HEK293 (cell line): ENCODE results near the gene GRHL3.
A peak's percentile ranks its signal among the peaks of the same experiment; 100 is the strongest.

Experiments used
- FEZF1 ChIP-seq: fragments of 450-650 bp; formaldehyde crosslinking; IDR thresholded peaks from 2 replicates; pipeline ENCODE4 v1.5.1; 2016; ENCODE audit warnings: missing biosample characterization, missing genetic modification characterization
- GLIS1 ChIP-seq: fragments of 450-650 bp; formaldehyde crosslinking; IDR thresholded peaks from 2 replicates; pipeline ENCODE4 v1.5.1; 2016; ENCODE audit warnings: missing biosample characterization, missing genetic modification characterization
- HOXA7 ChIP-seq: sonication (generic); formaldehyde crosslinking; IDR thresholded peaks from 2 replicates; pipeline ENCODE4 v1.8.1; 2022; ENCODE audit warnings: missing genetic modification reagents, borderline replicate concordance
- PRDM1 ChIP-seq: fragments of 450-650 bp; formaldehyde crosslinking; IDR thresholded peaks from 2 replicates; pipeline ENCODE4; 2016; ENCODE audit warnings: missing biosample characterization, missing genetic modification characterization
- PRDM2 ChIP-seq: fragments of 450-650 bp; formaldehyde crosslinking; IDR thresholded peaks from 2 replicates; pipeline ENCODE4 v1.5.1; 2016; ENCODE audit warnings: missing biosample characterization, missing genetic modification characterization, borderline replicate concordance
- SCRT1 ChIP-seq: fragments of 450-650 bp; formaldehyde crosslinking; IDR thresholded peaks from 2 replicates; pipeline ENCODE4 v1.5.1; 2016; ENCODE audit warnings: missing biosample characterization, missing genetic modification characterization, borderline replicate concordance
- SP7 ChIP-seq: fragments of 450-650 bp; formaldehyde crosslinking; IDR thresholded peaks from 2 replicates; pipeline ENCODE4 v1.5.1; 2016; ENCODE audit warnings: missing biosample characterization, missing genetic modification characterization
- YY1 ChIP-seq: fragments of 450-650 bp; formaldehyde crosslinking; IDR thresholded peaks from 2 replicates; pipeline ENCODE4 v1.5.1; 2018; ENCODE audit warnings: missing biosample characterization, missing genetic modification characterization
- YY2 ChIP-seq: fragments of 450-650 bp; formaldehyde crosslinking; IDR thresholded peaks from 2 replicates; pipeline ENCODE4 v1.5.1; 2016; ENCODE audit warnings: missing biosample characterization, missing genetic modification characterization
- ZBTB21 ChIP-seq: fragments of 450-650 bp; formaldehyde crosslinking; IDR thresholded peaks from 2 replicates; pipeline ENCODE4 v1.5.1; 2017; ENCODE audit warnings: missing biosample characterization, missing genetic modification characterization
- ZBTB48 ChIP-seq: fragments of 450-650 bp; formaldehyde crosslinking; IDR thresholded peaks from 2 replicates; pipeline ENCODE4 v1.5.1; 2016; ENCODE audit warnings: missing biosample characterization, missing genetic modification characterization
- ZFHX2 ChIP-seq: fragments of 450-650 bp; formaldehyde crosslinking; conservative IDR thresholded peaks from 2 replicates; pipeline ENCODE4 v1.5.1; 2016; ENCODE audit warnings: missing biosample characterization, missing genetic modification characterization
- ZFP37 ChIP-seq: fragments of 450-650 bp; formaldehyde crosslinking; IDR thresholded peaks from 2 replicates; pipeline ENCODE4 v1.5.1; 2016; ENCODE audit warnings: missing biosample characterization, missing genetic modification characterization
- ZNF174 ChIP-seq: fragments of 450-650 bp; formaldehyde crosslinking; IDR thresholded peaks from 2 replicates; pipeline ENCODE4 v1.5.0; 2017; ENCODE audit warnings: missing biosample characterization, mild to moderate bottlenecking, missing genetic modification characterization
- ZNF324 ChIP-seq: fragments of 450-650 bp; formaldehyde crosslinking; IDR thresholded peaks from 2 replicates; pipeline ENCODE4 v1.5.1; 2016; ENCODE audit warnings: missing biosample characterization, missing genetic modification characterization
- ZNF366 ChIP-seq: fragments of 450-650 bp; formaldehyde crosslinking; conservative IDR thresholded peaks from 2 replicates; pipeline ENCODE4 v1.5.1; 2016; ENCODE audit warnings: missing biosample characterization, missing genetic modification characterization
- ZNF423 ChIP-seq: fragments of 450-650 bp; formaldehyde crosslinking; IDR thresholded peaks from 2 replicates; pipeline ENCODE4 v1.5.1; 2016; ENCODE audit warnings: missing biosample characterization, missing genetic modification characterization
- ZNF48 ChIP-seq: fragments of 450-650 bp; formaldehyde crosslinking; IDR thresholded peaks from 2 replicates; pipeline ENCODE4 v1.5.1; 2016; ENCODE audit warnings: missing biosample characterization, missing genetic modification characterization
- ZNF488 ChIP-seq: fragments of 450-650 bp; formaldehyde crosslinking; IDR thresholded peaks from 2 replicates; pipeline ENCODE4 v1.5.1; 2016; ENCODE audit warnings: missing biosample characterization, missing genetic modification characterization
- ZNF501 ChIP-seq: fragments of 450-650 bp; formaldehyde crosslinking; IDR thresholded peaks from 2 replicates; pipeline ENCODE4 v1.5.1; 2016; ENCODE audit warnings: missing biosample characterization, missing genetic modification characterization
- ZNF513 ChIP-seq: fragments of 450-650 bp; IDR thresholded peaks from 2 replicates; pipeline ENCODE4 v1.5.1; 2018; ENCODE audit warnings: missing biosample characterization, missing genetic modification characterization
- ZNF514 ChIP-seq: fragments of 450-650 bp; formaldehyde crosslinking; IDR thresholded peaks from 2 replicates; pipeline ENCODE4 v1.5.1; 2016; ENCODE audit warnings: missing biosample characterization, missing genetic modification characterization
- ZNF645 ChIP-seq: fragments of 450-650 bp; formaldehyde crosslinking; IDR thresholded peaks from 2 replicates; pipeline ENCODE4; 2016; ENCODE audit warnings: missing biosample characterization, missing genetic modification characterization
- ZNF660 ChIP-seq: fragments of 450-650 bp; IDR thresholded peaks from 2 replicates; pipeline ENCODE4 v1.5.1; 2018; ENCODE audit warnings: missing biosample characterization, mild to moderate bottlenecking, missing genetic modification characterization
- ZNF677 ChIP-seq: fragments of 450-650 bp; IDR thresholded peaks from 2 replicates; pipeline ENCODE4 v1.5.0; 2018; ENCODE audit warnings: missing biosample characterization, mild to moderate bottlenecking, missing genetic modification characterization, moderate library complexity
- ZNF692 ChIP-seq: fragments of 450-650 bp; formaldehyde crosslinking; IDR thresholded peaks from 2 replicates; pipeline ENCODE4 v1.5.1; 2016; ENCODE audit warnings: missing biosample characterization, missing genetic modification characterization
- ZSCAN30 ChIP-seq: fragments of 450-650 bp; IDR thresholded peaks from 2 replicates; pipeline ENCODE4 v1.5.1; 2018; ENCODE audit warnings: missing biosample characterization, mild to moderate bottlenecking, missing genetic modification characterization, moderate library complexity
- ZSCAN4 ChIP-seq: fragments of 450-650 bp; formaldehyde crosslinking; IDR thresholded peaks from 2 replicates; pipeline ENCODE4 v1.5.1; 2017; ENCODE audit warnings: missing biosample characterization, missing genetic modification characterization

The GRHL3 gene

GRCh38 chr1:24364975-24365678, 46.0 kb downstream of the GRHL3 start (continued):
- no peak for TF ChIP-seq PRDM2 (tag by site-specific recombination)
- TF ChIP-seq GLIS1 (tag by site-specific recombination) = peak; percentile 35
- TF ChIP-seq ZNF48 (tag by site-specific recombination) = no peak
- peak; percentile 44; the same call in 1 of the 2 replicates for TF ChIP-seq ZNF366 (tag by site-specific recombination)
- TF ChIP-seq ZNF514 (tag by site-specific recombination) = no peak
- TF ChIP-seq ZNF488 (tag by site-specific recombination) = no peak
- TF ChIP-seq SCRT1 (tag by site-specific recombination) = no peak
- TF ChIP-seq ZSCAN30 = no peak
- TF ChIP-seq ZBTB48 (tag by site-specific recombination) = peak; percentile 40; the same call in 1 of the 2 replicates
- no peak for TF ChIP-seq ZBTB21
- TF ChIP-seq FEZF1 (tag by site-specific recombination) = no peak
- TF ChIP-seq YY1 (tag by site-specific recombination) = no peak
- TF ChIP-seq ZNF501 (tag by site-specific recombination) = no peak
- peak; percentile 11; the same call in 1 of the 2 replicates for TF ChIP-seq SP7
- 0 out of 2 replicates have a peak, but pooled peaks have one; percentile 34 for TF ChIP-seq ZNF692
- TF ChIP-seq ZFP37 = no peak
- TF ChIP-seq HOXA7 = no peak
- no peak for TF ChIP-seq ZSCAN4 (tag by site-specific recombination)
- no peak for TF ChIP-seq ZFHX2 (tag by site-specific recombination)
- no peak for TF ChIP-seq ZNF423 (tag by site-specific recombination)
- no peak for TF ChIP-seq ZNF645 (tag by site-specific recombination)
- no peak for TF ChIP-seq ZNF324 (tag by site-specific recombination)
- TF ChIP-seq ZNF513 (tag by site-specific recombination) = no peak
- TF ChIP-seq ZNF660 (tag by site-specific recombination) = peak; percentile 61
- TF ChIP-seq ZNF174 (tag by site-specific recombination) = no peak
- peak; percentile 78 for TF ChIP-seq PRDM1 (tag by site-specific recombination)
- no peak for TF ChIP-seq YY2 (tag by site-specific recombination)
- TF ChIP-seq ZNF677 (tag by site-specific recombination) = no peak
